NCI-H748 (cell line): Measurements from ENCODE around the gene BPHL.
"Not testable (repeated sequence)": the region's sequence is repeated elsewhere in the genome, so short reads cannot be mapped to it uniquely, and the experiment has no call there.

Source experiments
- DNase-seq: peaks from one replicate; lab custom pipeline; 2025; ENCODE audit not compliant: unreplicated experiment; lab: John Stamatoyannopoulos, UW

BPHL gene

DNA sequence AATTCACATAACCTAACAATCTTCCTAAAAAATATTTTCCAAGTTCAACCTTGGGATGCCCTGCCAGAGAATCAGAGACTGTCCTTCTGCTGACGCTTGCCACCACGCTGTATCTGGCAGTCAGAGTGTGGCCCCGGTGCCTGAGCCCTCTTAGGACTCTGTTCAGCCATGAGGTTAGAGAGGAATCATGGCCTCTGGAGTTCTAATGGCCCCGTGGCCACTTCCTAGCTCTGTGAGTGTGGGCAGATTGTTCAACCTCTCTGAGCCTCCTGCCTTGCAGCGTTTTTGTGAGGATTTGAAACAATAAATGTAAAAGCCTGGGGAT is 2.2 kb downstream of the BPHL start:
- no peak for DNase-seq

DNA sequence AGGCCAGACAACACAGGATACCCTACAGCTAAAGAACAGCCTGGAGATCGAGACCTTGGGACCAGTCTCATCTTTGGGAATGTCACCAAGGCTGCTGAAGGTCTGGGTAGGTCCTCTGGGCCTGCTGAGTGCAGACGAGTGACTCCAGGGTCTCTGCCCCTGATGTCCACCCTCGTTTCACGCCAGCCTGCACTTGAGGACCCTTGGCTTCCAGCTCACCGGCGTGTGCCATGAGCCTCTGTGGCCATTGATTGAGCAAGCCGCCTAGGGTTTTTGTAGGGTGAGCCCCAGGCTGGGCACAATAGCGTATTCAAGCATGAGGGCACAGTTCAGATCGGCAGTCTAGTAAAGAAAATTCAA is 4.3 kb downstream of the BPHL start:
- DNase-seq: no peak

DNA sequence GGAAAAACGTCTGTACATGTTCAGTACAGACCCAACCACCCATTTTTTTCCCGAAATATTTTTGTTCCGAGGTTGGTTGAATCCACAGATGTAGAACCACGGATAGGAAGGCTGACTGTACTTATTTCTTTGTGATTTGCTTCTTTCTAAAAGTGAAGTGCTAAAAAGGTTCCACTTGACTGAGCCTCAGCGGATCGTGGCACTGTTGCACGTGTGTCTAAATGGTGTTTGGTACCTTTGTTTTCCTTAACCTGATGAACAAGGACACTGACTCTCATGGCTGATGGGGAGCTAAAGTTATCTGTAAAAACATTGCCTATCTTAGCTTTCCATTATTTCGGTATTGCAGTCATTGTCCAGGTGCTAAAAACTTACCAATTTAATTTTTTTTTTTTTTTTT is 6.2 kb downstream of the BPHL start:
- no peak for DNase-seq

DNA sequence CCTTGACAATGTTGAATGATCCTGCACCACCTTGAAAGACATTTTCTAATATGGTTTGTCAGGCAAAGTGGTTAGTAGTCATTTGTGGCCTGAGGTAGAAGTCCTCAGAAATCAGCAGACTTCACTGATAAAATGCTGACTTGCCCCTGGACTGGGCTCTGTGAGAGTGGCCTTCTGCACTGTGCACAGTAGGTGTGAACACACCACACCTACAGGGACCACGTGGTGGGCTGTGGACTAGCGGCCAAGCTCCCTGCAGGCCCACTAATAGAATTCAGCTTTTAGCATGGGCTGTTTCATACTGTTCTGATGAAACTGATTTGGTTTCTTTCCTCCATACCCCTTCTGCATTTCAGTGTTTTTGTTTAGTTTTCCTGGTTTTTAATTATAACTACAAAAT is 7.3 kb downstream of the BPHL start:
- no peak for DNase-seq

DNA sequence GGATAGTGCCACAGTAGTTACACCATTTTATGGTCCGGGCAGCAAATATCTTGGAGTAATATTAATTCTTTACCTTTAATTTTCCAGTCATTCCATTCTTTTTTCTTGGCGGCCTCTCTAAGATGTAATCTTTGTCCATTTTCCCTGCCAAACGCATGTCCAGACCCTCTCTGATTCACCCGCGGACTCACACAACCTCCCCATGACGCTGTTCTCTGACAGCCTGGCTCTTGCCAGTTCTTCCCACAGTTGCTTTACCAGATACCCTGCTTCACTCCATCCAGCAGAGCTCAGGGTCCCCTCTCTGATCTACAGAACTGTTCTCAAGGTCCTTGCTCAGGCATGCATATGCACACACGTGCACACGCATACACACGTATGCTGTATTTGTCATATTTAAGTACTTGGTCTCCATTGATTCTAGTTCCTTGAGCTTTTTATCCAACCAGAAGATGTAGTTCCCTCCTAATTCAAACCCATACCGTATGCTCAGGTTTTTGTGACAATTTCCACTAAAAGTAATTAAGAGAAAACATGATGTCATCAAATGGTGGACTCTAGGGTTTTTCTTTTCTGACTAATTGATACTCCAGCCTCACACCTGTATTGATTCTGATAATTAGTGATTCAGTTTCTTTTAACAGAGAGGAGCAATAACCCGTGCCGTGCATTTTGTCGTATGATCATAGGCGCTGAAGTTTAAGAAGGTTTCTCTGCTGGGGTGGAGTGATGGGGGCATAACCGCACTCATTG is 10.0 kb downstream of the BPHL start:
- no peak for DNase-seq

DNA sequence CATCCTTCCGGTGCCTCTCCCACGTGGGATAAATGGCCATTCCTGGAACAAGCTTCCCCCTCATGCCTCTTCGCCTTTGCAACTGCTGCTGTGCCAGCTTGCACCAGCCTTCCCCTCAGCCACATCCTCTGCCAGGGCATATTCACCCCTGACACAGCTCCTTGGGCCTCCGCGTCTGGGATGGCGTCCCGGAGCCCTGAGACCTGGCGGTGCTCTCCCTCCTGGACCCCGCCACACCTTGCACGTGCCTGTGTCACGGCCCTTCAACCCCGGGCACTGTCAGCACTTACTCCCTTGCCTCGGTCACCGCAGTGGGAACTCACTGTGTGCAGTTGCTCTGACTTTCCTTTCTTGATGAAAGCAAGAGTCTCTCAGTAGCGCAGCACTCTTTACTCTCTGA is 13.2 kb downstream of the BPHL start:
- DNase-seq: no peak

DNA sequence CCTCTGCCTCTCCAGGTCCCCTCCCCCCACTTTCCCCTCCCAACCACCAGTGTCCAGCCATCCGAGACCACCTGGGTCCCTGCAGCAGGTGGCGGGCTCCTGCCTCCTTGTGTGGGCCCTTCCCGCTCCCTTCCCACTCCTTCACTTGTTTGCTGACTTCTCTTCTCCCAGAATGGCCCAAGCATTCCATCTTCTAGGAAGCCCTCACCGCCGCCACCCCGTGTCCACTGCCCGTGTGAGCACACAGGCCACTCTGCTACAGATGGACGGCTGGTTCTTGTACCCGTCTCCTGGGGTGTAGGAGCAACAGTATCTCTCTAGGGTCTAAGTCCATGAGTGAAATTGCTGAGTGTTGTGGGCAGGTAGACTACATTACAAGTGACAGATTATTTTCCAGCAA is 15.0 kb downstream of the BPHL start:
- no peak for DNase-seq

DNA sequence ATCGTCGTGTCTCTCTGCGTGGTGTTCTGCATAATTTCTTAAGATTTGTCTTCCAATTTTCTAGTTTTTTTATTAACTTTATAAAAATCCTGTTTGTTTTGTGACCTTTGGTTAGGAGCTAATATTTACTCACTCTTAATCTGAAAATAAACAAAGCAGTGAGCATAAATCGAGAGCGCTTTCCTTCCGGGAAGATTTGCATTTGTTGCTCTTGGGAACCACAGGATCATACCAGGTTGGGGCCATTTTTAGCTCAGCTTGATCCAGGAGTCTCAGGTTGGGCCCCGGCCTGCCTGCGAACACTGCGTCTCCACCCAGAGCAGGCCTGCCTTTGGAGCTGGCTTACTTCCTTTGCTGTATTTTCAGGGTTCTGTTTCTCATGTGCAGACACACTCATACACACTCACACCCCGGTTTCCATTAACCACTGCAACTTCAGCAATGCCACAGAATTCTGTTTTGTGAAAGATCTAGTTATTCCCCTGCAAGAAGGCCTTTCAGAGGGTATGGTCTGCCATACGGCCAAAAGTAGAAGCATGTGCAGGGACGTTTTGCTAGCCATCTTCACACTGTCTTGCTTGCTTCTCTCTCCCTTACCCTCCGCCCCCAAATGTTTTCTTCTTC is 17.3 kb downstream of the BPHL start:
- DNase-seq: no peak

DNA sequence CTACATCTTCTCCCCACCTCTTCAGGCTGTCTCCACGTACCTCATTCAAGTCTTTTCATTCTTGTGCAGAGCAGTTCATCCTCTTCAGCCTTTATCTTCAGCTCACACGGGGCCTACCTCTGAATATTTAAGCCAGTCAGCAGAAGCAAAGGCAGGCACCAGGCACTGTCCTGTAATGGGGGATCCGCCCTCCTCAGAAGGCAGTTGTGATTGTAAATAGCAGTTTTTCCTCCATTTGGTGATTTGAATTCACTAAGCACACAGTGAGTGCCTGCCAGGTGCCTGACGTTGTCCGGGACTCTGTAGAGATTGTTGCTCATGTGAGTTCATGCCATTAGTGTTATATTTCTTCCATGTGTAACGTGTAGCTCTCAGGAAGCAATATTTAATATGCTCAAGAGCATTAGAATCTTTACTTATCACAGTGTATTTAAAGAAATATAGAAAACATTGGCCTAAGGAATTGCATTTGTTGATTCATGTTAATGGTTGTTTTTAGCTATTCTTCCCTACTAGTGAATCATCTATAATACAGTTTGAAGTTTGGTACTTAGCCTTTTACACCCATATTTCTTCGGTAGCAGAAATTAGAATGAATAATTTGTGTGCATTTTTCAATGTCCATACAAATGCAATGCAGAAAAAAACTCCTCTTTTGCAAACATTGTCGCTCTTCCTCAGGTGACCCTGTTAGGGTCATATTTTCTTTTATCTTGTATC is 17.9 kb downstream of the BPHL start:
- DNase-seq: no peak

DNA sequence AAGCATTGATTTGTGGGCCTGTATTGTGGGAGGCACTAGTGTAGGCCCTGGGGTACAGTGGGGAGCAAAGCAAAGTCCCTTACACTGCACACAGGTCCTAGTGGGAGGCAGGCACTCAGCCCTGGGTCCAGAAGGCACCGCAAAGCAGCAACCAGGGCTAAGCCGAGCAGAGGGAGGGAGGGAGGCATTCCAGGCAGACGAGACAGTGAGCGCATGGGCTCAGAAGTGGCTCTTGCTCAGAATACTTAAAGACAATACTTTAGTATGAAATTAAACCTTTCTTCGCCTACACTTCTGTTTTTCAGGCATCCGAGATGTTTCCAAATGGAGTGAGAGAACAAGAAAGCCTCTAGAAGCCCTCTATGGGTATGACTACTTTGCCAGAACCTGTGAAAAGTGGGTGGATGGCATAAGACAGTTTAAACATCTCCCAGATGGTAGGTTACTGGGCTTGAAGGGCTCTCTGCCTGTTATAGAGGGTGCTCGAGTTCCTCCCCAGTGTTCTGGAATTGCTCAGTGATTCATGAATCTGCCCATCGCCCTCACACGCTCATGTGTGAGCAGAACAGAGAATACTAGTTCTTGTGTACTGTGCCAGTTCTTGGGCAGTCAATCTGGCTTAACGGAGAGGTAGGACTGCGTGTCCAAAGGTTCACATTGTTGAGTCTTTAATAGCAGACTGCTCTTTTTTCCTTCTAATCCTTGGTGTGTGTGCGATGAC is 18.7 kb downstream of the BPHL start:
- no peak for DNase-seq

DNA sequence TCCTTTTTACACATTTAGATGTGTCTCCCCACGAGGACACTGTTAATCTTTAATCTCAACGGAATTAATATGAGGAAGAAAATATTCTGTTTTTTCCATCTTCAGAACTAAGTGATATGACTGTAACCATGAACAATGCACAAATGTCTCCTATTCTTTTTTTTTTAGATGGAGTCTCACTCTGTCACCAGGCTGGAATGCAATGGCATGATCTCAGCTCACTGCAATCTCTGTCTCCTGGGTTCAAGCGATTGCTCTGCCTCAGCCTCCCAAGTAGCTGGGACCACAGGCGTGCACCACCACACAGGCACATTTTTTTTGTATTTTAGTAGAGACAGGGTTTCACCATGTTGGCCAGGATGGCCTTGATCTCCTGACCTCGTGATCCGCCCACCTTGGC is 19.4 kb downstream of the BPHL start:
- DNase-seq: not testable (repeated sequence)

DNA sequence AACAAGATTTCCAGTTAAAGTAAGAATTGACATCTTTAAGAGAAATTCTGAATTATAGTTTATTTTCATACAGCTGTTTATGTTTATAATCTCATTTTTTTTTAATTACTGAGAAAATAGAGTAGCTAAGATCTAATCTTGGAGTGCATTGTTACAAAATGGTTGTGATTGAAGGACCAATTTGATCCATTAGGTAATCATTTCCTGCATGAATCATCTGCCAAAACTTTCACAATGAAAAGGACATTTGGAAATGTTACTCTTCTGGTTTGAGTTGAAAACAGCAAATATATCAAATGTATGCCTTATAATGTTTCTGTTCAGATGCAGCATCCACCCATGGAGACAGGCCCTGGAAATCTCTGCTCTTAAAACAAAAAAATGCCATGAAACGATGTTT is 19.8 kb downstream of the BPHL start:
- peak; percentile 24 for DNase-seq

DNA sequence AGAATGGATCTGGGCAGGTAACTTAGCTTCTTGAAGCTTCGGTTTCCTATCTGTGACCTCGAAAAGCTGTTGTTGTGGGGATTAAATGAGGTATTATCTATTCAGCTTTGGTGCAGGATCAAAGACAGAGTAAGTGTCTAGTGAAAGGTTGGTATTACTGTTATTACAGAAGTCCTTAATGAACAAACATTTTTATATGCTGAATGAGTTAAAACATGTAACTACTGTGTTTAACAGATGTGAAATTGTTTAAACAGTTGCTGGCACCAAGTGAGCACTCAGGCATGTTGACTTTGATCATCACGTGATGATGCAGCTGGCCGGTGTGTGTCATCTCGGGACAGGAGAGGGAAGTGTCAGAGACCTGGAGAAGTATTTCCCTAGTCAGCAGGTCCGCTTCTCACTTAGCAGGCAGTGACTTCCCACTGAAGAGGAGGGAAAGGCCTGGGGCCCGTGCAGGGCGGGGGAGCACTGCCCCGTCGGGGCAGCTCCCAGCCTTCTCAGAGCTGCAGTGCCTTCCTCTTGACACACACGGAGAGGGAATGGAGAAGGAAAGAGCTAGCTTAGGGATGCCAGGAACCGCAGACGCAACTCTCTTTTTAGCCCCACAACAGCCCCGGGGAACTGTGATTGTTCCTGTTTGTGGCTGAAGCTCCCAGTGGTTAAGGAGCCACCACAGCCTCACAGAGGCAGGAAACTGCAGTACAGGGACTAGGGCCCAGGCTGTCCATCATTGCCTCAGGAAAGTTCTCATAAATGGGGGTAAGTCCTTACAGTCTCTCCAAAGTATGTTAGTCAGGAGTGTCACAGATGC is 20.8 kb downstream of the BPHL start:
- DNase-seq: peak; percentile 92

DNA sequence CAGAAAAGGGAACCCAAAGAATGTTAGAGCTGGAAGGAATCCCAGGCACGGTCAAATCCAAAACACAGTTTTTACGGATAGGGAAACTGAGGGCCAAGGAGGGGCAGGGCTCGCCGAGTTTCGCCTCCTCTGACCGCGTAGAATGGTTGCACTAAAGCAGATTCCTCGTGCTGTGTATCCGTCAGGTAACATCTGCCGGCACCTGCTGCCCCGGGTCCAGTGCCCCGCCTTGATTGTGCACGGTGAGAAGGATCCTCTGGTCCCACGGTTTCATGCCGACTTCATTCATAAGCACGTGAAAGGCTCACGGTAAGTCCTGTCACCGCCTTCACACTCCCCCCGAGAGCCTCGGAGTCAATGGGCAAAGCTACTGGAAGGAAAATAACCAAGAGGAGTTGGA is 21.7 kb downstream of the BPHL start:
- DNase-seq: no peak

DNA sequence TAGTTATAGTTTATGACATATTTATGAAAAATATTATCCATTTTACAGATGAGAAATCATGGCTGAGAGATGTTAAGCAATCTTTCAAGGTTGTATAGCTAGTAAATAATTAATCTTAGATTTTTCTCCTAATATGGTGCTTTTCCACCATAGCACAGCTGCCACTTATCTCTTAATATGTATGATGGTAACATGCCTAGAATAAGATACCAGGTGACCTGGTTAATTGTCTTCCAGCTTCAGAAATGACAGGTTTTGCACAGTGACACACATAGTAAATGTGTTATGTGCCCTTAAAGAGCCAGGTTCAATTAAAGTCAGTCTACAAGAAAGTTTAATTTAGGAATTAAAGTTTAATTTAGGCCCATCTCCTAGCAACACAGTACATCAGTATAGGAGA is 24.0 kb downstream of the BPHL start:
- no peak for DNase-seq

DNA sequence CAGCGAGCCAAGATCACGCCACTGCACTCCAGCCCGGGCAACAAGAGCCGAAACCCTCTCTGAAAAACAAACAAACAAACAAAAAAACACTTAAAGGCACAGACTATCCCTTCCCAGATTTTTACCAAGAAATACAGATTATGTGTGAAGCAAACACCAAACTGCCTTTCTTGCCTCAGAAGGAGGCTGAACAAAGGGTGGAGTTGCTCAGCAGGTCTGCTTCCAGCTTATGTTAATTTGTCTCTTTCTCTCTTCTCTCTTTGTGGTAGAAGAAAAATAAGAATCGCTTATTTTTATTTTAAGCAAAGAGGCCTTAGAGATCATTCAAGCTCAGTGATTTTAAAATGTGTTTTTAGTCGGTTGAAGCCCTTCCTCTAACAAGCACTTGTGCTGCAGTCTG is 24.6 kb downstream of the BPHL start:
- DNase-seq: no peak

DNA sequence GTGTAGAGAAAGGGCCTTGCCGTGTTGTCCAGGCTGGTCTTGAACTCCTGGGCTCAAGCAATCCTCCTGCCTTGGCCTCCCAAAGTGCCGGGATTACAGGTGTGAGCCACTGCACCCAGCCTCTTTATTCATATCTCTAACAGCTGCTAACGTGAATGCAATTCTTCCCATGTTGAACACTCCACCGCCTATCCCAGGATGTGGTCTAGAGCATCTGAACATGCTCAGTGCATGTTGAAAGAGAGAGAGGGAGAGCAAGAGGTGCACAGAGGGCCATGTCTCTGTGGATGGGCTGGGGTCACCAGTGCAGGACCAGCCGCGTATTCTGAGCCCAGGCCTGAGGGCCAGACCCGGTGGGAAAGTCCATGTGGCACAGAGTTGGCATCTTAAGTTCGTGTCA is 26.1 kb downstream of the BPHL start:
- no peak for DNase-seq

DNA sequence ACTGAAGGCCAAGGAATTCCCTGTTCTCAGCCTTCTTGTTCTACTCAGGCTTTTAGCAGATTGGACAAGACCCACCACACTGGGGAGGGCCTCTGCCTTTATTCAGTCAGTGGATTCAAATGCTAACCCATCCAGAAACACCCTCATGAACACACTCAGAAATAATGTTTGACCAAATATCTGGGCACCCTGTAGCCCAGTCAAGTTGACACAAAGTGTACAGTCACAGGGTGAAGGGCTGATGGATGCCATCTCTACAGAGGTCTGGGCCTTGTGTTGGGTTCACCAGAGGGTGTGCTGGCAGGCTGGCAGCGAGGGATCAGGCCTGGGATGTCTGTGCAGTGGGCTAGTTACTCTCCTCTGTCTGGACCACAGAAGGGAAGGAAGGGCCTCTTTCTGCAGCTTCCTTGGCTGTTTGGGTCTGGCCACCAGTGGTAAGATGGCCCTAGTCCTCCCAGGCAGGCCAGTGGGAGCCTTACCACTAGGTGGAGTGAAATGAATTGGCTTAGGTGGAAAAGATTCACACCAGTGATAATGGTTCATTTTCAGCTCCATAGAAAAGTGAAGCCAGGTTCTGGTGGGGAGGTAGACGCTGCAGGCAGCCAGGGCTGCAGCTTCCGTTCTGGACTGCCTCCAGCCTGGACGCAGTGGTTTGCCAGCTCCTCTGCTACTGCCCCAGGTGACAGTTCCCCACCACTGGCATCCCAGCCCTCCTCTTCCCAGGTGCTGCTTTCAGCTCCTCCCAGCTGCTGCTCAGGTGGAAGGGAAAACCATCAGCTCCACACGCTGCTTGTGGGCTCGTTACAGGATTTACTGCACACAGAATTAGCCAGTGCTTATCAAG is 29.6 kb downstream of the BPHL start:
- DNase-seq: no peak

DNA sequence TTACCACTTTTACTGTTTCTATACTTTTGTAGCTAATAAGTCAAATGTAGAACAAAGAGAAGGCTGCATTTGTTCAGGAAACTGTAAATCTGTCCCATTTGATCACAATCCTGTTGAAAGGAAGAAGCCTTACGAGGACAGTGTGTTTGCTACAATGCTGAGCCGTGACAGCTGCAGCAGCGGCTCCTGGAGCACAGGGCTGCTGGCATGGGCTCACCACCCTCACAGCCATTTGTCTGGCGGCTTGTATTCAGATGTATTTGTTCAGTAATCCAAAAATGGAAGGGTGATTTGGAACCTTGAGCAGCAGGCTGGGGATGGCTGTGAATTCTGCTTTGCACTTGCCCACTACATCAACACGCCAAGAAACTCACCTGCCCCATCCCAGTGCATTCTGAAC is 33.2 kb downstream of the BPHL start:
- peak; percentile 37 for DNase-seq

DNA sequence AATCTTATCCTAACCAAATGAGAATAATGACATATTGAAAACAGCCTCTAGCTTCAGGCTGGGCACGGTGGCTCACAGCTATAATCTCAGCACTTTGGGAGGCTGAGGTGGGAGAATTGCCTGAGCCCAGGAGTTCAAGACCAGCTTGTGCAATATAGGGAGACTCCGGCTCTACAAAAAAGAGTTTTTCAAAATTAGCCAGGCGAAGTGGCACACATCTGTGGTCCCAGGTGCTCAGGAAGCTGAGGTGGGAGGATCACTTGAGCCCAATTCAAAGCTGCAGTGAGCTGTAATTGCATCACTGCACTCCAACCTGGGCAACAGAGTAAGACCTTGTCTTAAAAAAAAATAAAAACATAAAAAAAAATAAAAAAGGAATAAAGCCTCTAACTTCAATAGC is 34.2 kb downstream of the BPHL start:
- DNase-seq: no peak
